ENCODE data around the gene TIMM10B. TPM values are rescaled to one million over a fixed set of nuclear protein-coding genes. Genes with fewer than 3 reads are reported as not detected.

The TIMM10B gene
- total and polyA plus RNA-seq, 12 donors: 12.1 to 96.9 (median 40.5) TPM

DNA sequence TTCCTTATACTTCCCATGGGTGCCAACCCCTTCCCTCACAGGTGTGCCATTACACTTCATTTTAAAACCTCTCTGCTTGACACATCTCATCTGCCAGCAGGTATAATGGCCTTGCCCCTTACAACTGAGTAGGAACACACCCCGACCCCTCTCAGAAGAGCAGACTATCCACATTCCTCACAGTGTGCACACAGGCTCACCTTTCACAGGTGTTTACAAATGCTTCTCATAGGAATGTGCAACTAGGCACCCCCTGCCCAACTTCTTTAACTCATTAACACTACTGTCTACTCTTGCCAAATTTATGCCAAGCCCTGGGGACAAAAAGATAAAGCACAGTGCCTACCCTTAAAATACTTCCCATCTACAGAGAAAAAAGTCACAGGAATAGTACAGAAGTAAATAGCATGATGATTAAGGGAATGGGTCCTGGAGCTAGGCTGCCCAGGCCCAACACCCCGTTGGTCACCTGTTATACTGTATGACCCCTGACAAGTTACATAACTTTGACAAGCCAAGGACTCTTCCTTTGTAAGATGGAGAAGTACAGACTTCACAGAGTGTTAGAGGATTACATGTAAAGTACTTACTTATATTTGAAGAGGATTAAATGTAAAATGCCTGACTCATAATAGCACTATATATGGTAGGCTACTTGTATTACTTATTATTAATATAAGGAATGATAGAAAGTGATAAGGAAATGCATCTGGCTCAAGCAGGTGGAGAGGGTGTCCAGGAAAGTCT is 22.8 kb upstream of the TIMM10B start:
- Histone ChIP-seq H3K36me3 (replicated peaks in 1 of 2) (peaks cover 0 to 50% of the 10 kb centered on the region in 2 donors), H3K27ac (no peak overlapping the region), H3K4me1 (replicated peaks in 1 of 2) (no peaks in the 10 kb centered on the region), H3K27me3 (no peaks in the 10 kb centered on the region), H3K4me3 (no peak overlapping the region), H3K9me3 (replicated peaks in 1 of 3) (no peaks in the 10 kb centered on the region)
- TF ChIP-seq, protein P1, sequence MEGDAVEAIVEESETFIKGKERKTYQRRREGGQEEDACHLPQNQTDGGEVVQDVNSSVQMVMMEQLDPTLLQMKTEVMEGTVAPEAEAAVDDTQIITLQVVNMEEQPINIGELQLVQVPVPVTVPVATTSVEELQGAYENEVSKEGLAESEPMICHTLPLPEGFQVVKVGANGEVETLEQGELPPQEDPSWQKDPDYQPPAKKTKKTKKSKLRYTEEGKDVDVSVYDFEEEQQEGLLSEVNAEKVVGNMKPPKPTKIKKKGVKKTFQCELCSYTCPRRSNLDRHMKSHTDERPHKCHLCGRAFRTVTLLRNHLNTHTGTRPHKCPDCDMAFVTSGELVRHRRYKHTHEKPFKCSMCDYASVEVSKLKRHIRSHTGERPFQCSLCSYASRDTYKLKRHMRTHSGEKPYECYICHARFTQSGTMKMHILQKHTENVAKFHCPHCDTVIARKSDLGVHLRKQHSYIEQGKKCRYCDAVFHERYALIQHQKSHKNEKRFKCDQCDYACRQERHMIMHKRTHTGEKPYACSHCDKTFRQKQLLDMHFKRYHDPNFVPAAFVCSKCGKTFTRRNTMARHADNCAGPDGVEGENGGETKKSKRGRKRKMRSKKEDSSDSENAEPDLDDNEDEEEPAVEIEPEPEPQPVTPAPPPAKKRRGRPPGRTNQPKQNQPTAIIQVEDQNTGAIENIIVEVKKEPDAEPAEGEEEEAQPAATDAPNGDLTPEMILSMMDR (IDR thresholded peaks at IDR 0.05): no peak
- TF ChIP-seq POLR2A (IDR thresholded peaks at IDR 0.05): no peak
- intact Hi-C loops (cut with DNase I): no loop called here
- 66 to 86% (median 78%) methylated on average over 2 of the region's 2 CpGs for WGBS, 4 donors
- no peak for DNase-seq

DNA sequence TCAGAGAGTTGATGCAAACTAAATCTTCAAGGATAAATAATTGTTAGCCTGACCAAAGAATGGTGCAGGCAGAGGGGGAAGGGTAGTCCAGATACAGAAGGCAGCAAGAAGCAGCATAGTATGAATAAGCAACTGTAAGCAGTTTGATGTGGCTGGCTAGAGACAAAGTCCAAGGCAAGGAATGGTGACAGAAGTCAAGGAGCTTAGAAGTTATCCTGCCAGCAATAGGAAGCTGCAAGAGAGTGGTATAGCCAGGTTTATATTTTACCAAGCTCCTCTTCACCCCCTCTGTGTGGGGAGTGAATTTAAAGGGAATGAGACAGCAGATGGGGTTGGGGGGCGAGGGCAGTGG is 22.2 kb upstream of the TIMM10B start:
- no peak overlapping the region for H3K4me3 ChIP-seq
- no peaks in the 10 kb centered on the region for H3K4me1 ChIP-seq (replicated peaks in 1 of 2)
- H3K27me3 ChIP-seq: no peaks in the 10 kb centered on the region
- H3K9me3 ChIP-seq (replicated peaks in 1 of 3): no peaks in the 10 kb centered on the region
- DNase-seq: no peak
- H3K36me3 ChIP-seq (replicated peaks in 1 of 2): peaks cover 0 to 50% of the 10 kb centered on the region in 2 donors
- TF ChIP-seq, protein P1 (IDR thresholded peaks at IDR 0.05): no peak
- no peak for TF ChIP-seq POLR2A (IDR thresholded peaks at IDR 0.05)
- intact Hi-C loops (cut with DNase I): no loop called here
- no peak overlapping the region for H3K27ac ChIP-seq
- 80 to 93% (median 86%) methylated on average over 1 of the region's 1 CpG for WGBS, 4 donors

DNA sequence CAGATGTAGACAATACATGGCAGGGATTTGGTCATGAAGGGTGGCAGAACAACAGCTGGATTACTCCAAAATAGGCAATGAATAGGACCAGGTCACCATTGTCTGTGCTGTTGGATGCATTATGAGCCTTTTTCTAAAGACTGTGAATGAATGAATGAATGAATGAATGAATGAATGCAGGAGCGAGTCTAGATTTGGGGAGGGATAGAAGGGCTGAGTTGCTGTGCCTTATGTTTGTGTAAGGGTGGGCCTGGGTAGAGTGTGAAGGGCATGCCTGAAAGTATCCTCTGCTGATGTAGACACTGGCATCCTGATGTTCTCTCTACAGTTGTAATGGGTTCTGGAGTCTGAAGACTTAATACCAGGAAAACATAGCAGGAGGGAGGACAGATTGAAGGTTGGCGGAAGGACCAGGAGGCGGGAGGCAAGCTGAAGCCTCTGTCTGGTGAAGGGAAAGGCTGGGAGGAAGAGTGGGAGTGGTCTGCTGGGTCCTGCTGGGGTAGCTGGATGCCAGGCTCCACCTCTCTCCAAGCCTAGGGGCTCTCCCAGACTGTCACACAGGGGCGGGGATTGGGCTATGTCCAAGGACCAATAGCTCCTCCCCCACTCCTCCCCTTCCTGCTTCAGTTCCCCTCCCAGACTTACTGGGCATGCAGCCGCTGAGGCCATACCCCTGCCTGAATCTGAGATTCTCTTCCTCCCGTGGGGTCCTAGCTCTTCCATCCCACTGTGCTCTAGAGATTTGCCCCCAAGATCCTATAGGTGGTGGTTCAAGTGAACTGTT is 12.4 kb upstream of the TIMM10B start:
- WGBS, 4 donors: 15 to 34% (median 26%) methylated on average over 6 of the region's 6 CpGs
- Histone ChIP-seq H3K27me3 (no peaks in the 10 kb centered on the region), H3K36me3 (replicated peaks in 1 of 2) (peaks cover 0 to 7% of the 10 kb centered on the region in 2 donors), H3K9me3 (replicated peaks in 1 of 3) (no peaks in the 10 kb centered on the region), H3K4me1 (replicated peaks in 1 of 2) (peaks cover 0 to 13% of the 10 kb centered on the region in 2 donors), H3K27ac (peak overlapping the region in 2 of 5 donors; percentile 43 to 74), H3K4me3 (no peak overlapping the region)
- intact Hi-C loops (cut with DNase I): no loop called here
- DNase-seq: peak; percentile 84 to 95 (median 90)
- no peak for TF ChIP-seq POLR2A (IDR thresholded peaks at IDR 0.05)
- TF ChIP-seq, protein P1 (IDR thresholded peaks at IDR 0.05): peak in 1 of 6 experiments; percentile 3

DNA sequence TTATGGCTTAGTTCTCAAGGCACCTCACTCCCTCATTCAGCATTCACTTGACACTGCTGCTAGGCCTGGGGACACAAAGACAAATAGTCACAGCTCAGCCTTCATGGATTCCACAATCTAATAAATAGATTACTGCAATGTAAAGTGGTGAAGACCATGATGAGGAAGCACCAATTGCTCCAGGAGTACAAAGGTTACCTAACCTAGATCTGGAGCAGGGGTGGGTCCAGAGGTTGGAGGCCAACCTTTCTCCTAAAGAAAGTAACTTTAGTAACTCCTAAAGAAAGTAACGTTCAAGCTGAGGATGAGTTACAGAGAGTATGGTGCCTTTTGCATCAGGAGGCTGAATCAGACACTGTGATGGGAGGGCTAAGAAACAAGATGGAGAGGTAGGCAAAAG is 11.7 kb upstream of the TIMM10B start:
- Histone ChIP-seq H3K27ac (peak overlapping the region in 2 of 5 donors; percentile 7 to 74), H3K36me3 (replicated peaks in 1 of 2) (no peaks in the 10 kb centered on the region), H3K9me3 (replicated peaks in 1 of 3) (no peaks in the 10 kb centered on the region), H3K4me1 (replicated peaks in 1 of 2) (peaks cover 4 to 18% of the 10 kb centered on the region in 2 donors), H3K4me3 (no peak overlapping the region), H3K27me3 (no peaks in the 10 kb centered on the region)
- intact Hi-C loops (cut with DNase I): no loop called here
- TF ChIP-seq POLR2A (IDR thresholded peaks at IDR 0.05): no peak
- TF ChIP-seq, protein P1 (IDR thresholded peaks at IDR 0.05): no peak
- no peak for DNase-seq
- 78 to 96% (median 91%) methylated on average over 1 of the region's 1 CpG for WGBS, 4 donors
